Measurements from ENCODE around the gene NUDT14. TPM values are rescaled to one million over a fixed set of nuclear protein-coding genes. Genes with fewer than 3 reads are reported as not detected.

Gene NUDT14
- polyA plus RNA-seq, 1 donor from 2014 or later: 55.0 TPM

GRCh38 chr14:105204206-105204930, 23.3 kb upstream of the NUDT14 start:
- Histone ChIP-seq H3K4me3 (ENCODE audit: low read length) (no peak overlapping the region), H3K27me3 (ENCODE audit: insufficient read depth, low read depth, low read length) (no peaks in the 10 kb centered on the region), H3K4me2 (ENCODE audit: low read length) (no peak overlapping the region), H3K9me3 (ENCODE audit: low read length) (no peaks in the 10 kb centered on the region), H3K9ac (ENCODE audit: low read length) (no peak overlapping the region), H3K79me2 (replicated peaks; ENCODE audit: insufficient read depth, low read length) (no peaks in the 10 kb centered on the region), H3K9me2 (ENCODE audit: insufficient read depth, low read length) (no peaks in the 10 kb centered on the region), H3K27ac (ENCODE audit: low read length) (no peak overlapping the region), H3F3A (ENCODE audit: insufficient read depth, low read length, poor library complexity, severe bottlenecking) (no peaks in the 10 kb centered on the region), H4K20me1 (ENCODE audit: insufficient read depth) (no peaks in the 10 kb centered on the region), H3K36me3 (ENCODE audit: insufficient read depth, low read length) (no peaks in the 10 kb centered on the region), H2AFZ (ENCODE audit: low read depth, low read length) (no peak overlapping the region)
- no peak for TF ChIP-seq RAD21 (conservative IDR thresholded peaks at IDR 0.05)
- no peak for TF ChIP-seq EP300 (conservative IDR thresholded peaks at IDR 0.05; ENCODE audit: poor library complexity, severe bottlenecking)
- no peak for TF ChIP-seq SMC3 (conservative IDR thresholded peaks at IDR 0.05; ENCODE audit: poor library complexity)
- no peak for TF ChIP-seq CTCF (IDR thresholded peaks at IDR 0.05; ENCODE audit: poor library complexity, severe bottlenecking)
- TF ChIP-seq TAF1 (IDR thresholded peaks at IDR 0.05; ENCODE audit: low read depth): no peak
- TF ChIP-seq, protein P1, sequence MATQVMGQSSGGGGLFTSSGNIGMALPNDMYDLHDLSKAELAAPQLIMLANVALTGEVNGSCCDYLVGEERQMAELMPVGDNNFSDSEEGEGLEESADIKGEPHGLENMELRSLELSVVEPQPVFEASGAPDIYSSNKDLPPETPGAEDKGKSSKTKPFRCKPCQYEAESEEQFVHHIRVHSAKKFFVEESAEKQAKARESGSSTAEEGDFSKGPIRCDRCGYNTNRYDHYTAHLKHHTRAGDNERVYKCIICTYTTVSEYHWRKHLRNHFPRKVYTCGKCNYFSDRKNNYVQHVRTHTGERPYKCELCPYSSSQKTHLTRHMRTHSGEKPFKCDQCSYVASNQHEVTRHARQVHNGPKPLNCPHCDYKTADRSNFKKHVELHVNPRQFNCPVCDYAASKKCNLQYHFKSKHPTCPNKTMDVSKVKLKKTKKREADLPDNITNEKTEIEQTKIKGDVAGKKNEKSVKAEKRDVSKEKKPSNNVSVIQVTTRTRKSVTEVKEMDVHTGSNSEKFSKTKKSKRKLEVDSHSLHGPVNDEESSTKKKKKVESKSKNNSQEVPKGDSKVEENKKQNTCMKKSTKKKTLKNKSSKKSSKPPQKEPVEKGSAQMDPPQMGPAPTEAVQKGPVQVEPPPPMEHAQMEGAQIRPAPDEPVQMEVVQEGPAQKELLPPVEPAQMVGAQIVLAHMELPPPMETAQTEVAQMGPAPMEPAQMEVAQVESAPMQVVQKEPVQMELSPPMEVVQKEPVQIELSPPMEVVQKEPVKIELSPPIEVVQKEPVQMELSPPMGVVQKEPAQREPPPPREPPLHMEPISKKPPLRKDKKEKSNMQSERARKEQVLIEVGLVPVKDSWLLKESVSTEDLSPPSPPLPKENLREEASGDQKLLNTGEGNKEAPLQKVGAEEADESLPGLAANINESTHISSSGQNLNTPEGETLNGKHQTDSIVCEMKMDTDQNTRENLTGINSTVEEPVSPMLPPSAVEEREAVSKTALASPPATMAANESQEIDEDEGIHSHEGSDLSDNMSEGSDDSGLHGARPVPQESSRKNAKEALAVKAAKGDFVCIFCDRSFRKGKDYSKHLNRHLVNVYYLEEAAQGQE (IDR thresholded peaks at IDR 0.05; ENCODE audit: borderline replicate concordance): no peak
- no peak for TF ChIP-seq POLR2AphosphoS5 (IDR thresholded peaks at IDR 0.05)

DNA sequence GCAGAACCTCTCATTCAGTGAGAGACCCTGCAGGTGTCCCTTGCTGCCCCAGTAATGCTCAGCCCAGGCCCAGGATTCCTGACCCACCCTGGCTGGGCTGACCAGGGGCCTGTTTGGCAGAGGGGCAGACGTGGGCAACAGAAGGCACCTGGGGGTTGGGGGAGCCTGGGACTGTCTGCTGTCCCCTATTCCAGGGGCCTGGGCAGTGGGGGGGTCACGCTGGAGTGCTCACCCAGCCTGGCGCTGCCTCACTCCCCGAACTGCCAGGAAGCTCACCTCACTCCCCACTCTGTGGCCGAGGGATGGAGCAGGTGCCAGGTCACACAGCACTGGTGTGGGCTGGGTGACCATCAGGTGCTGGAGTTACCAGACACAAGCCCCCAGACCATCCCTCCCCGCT, 22.6 kb upstream of the NUDT14 start:
- H3K9me3 ChIP-seq (ENCODE audit: low read length): no peaks in the 10 kb centered on the region
- no peaks in the 10 kb centered on the region for H3K27me3 ChIP-seq (ENCODE audit: insufficient read depth, low read depth, low read length)
- TF ChIP-seq RAD21 (conservative IDR thresholded peaks at IDR 0.05) (no peak), EZH2 (IDR thresholded peaks at IDR 0.05; ENCODE audit: borderline replicate concordance, insufficient read depth, low read length, poor library complexity, severe bottlenecking) (no peak), POLR2AphosphoS5 (IDR thresholded peaks at IDR 0.05) (no peak), SMC3 (conservative IDR thresholded peaks at IDR 0.05; ENCODE audit: poor library complexity) (no peak), EP300 (conservative IDR thresholded peaks at IDR 0.05; ENCODE audit: poor library complexity, severe bottlenecking) (no peak), CTCF (IDR thresholded peaks at IDR 0.05; ENCODE audit: poor library complexity, severe bottlenecking) (no peak), MXI1 (conservative IDR thresholded peaks at IDR 0.05; ENCODE audit: poor library complexity, severe bottlenecking) (no peak), TAF1 (IDR thresholded peaks at IDR 0.05; ENCODE audit: low read depth) (no peak)
- TF ChIP-seq, protein P1 (IDR thresholded peaks at IDR 0.05; ENCODE audit: borderline replicate concordance): no peak
- H3K36me3 ChIP-seq (ENCODE audit: insufficient read depth, low read length): no peaks in the 10 kb centered on the region
- H4K20me1 ChIP-seq (ENCODE audit: insufficient read depth): no peaks in the 10 kb centered on the region
- no peak overlapping the region for H3K4me3 ChIP-seq (ENCODE audit: low read length)
- H3F3A ChIP-seq (ENCODE audit: insufficient read depth, low read length, poor library complexity, severe bottlenecking): no peaks in the 10 kb centered on the region
- no peaks in the 10 kb centered on the region for H3K79me2 ChIP-seq (replicated peaks; ENCODE audit: insufficient read depth, low read length)
- H3K9me2 ChIP-seq (ENCODE audit: insufficient read depth, low read length): no peaks in the 10 kb centered on the region
- no peak overlapping the region for H3K9ac ChIP-seq (ENCODE audit: low read length)
- no peak overlapping the region for H3K4me2 ChIP-seq (ENCODE audit: low read length)
- H3K27ac ChIP-seq (ENCODE audit: low read length): no peak overlapping the region
- H2AFZ ChIP-seq (ENCODE audit: low read depth, low read length): no peak overlapping the region

Data from neural cell (in vitro differentiated cells).